Measurements from ENCODE around the gene HAGHL.

DNA sequence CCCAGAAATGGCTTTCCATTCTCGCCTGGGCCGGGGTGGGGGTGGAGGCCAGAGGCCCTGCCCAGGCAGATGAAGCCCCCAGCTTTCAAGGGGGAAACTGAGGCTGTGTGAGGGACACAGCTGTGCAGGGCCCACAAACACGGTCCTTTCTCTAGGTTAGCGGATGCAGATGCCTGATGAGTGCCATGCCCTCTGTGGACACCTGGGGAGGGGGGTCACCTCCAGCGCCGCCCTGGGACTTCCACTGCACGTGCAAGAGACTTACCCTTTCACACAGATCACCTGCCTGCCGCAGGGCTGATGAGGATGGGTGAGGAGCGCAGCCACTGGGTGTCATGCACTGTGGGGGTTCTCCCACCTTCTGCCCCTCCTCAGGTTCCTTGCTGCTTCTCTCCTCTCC lies 8.5 kb upstream of the HAGHL start:
- TF ChIP-seq EZH2 (IDR thresholded peaks at IDR 0.05; ENCODE audit: low read depth, unreplicated experiment) (no peak), EZH2phosphoT487 (IDR thresholded peaks at IDR 0.05; ENCODE audit: unreplicated experiment) (no peak), JUNB (IDR thresholded peaks at IDR 0.05; ENCODE audit: unreplicated experiment) (no peak), ETS1 (IDR thresholded peaks at IDR 0.05) (no peak)
- TF ChIP-seq, protein P1, sequence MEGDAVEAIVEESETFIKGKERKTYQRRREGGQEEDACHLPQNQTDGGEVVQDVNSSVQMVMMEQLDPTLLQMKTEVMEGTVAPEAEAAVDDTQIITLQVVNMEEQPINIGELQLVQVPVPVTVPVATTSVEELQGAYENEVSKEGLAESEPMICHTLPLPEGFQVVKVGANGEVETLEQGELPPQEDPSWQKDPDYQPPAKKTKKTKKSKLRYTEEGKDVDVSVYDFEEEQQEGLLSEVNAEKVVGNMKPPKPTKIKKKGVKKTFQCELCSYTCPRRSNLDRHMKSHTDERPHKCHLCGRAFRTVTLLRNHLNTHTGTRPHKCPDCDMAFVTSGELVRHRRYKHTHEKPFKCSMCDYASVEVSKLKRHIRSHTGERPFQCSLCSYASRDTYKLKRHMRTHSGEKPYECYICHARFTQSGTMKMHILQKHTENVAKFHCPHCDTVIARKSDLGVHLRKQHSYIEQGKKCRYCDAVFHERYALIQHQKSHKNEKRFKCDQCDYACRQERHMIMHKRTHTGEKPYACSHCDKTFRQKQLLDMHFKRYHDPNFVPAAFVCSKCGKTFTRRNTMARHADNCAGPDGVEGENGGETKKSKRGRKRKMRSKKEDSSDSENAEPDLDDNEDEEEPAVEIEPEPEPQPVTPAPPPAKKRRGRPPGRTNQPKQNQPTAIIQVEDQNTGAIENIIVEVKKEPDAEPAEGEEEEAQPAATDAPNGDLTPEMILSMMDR (conservative IDR thresholded peaks at IDR 0.05; ENCODE audit: low read depth in 2 of 2), result no peak
